Measurements from ENCODE around the gene FHL1. TPM values are rescaled to one million over a fixed set of nuclear protein-coding genes. Genes with fewer than 3 reads are reported as not detected.
A peak's percentile ranks its signal among the peaks of the same experiment; 100 is the strongest.
"Not testable (repeated sequence)": the region's sequence is repeated elsewhere in the genome, so short reads cannot be mapped to it uniquely, and the experiment has no call there.

FHL1 gene
- total RNA-seq, 1 experiment from 2014 or later = 95.8 TPM

- no peak for DNase-seq (ENCODE audit: low read depth)
- in situ Hi-C loops (cut with HindIII; ENCODE audit: low pct_unique_long_range_greater_than_20kb, low sequenced_read_pairs) = no loop called here
These were observed 5.8 kb upstream of the FHL1 start for GRCh38 chrX:136141569-136141968.

- no peak for DNase-seq (ENCODE audit: low read depth)
- in situ Hi-C loops (cut with HindIII; ENCODE audit: low pct_unique_long_range_greater_than_20kb, low sequenced_read_pairs) = no loop called here
These were observed 4.7 kb upstream of the FHL1 start for GRCh38 chrX:136142592-136142991.

GRCh38 chrX:136143711-136144110 is 3.6 kb upstream of the FHL1 start:
- no peak for DNase-seq (ENCODE audit: low read depth)
- in situ Hi-C loops (cut with HindIII; ENCODE audit: low pct_unique_long_range_greater_than_20kb, low sequenced_read_pairs) = no loop called here

- DNase-seq (ENCODE audit: low read depth) = peak; percentile 26
- in situ Hi-C loops (cut with HindIII; ENCODE audit: low pct_unique_long_range_greater_than_20kb, low sequenced_read_pairs) = no loop called here
These were observed 569 bp upstream of the FHL1 start for GRCh38 chrX:136146614-136147314.

GRCh38 chrX:136147976-136148375 is 643 bp downstream of the FHL1 start:
- in situ Hi-C loops (cut with HindIII; ENCODE audit: low pct_unique_long_range_greater_than_20kb, low sequenced_read_pairs) = no loop called here
- DNase-seq (ENCODE audit: low read depth) = no peak

GRCh38 chrX:136148391-136148790 is 1.1 kb downstream of the FHL1 start:
- in situ Hi-C loops (cut with HindIII; ENCODE audit: low pct_unique_long_range_greater_than_20kb, low sequenced_read_pairs) = no loop called here
- DNase-seq (ENCODE audit: low read depth) = no peak

GRCh38 chrX:136154998-136155397 is 7.7 kb downstream of the FHL1 start:
- in situ Hi-C loops (cut with HindIII; ENCODE audit: low pct_unique_long_range_greater_than_20kb, low sequenced_read_pairs) = no loop called here
- no peak for DNase-seq (ENCODE audit: low read depth)

- DNase-seq (ENCODE audit: low read depth) = no peak
- in situ Hi-C loops (cut with HindIII; ENCODE audit: low pct_unique_long_range_greater_than_20kb, low sequenced_read_pairs) = no loop called here
These were observed 9.3 kb downstream of the FHL1 start for GRCh38 chrX:136156560-136157117.

GRCh38 chrX:136157187-136157586 is 9.9 kb downstream of the FHL1 start:
- in situ Hi-C loops (cut with HindIII; ENCODE audit: low pct_unique_long_range_greater_than_20kb, low sequenced_read_pairs) = no loop called here
- DNase-seq (ENCODE audit: low read depth) = no peak

- no peak for DNase-seq (ENCODE audit: low read depth)
- in situ Hi-C loops (cut with HindIII; ENCODE audit: low pct_unique_long_range_greater_than_20kb, low sequenced_read_pairs) = no loop called here
These were observed 11.4 kb downstream of the FHL1 start for GRCh38 chrX:136158685-136159084.

- in situ Hi-C loops (cut with HindIII; ENCODE audit: low pct_unique_long_range_greater_than_20kb, low sequenced_read_pairs) = no loop called here
- no peak for DNase-seq (ENCODE audit: low read depth)
These were observed 12.3 kb downstream of the FHL1 start for GRCh38 chrX:136159611-136160025.

GRCh38 chrX:136162827-136163570 is 15.7 kb downstream of the FHL1 start:
- peak; percentile 49 for DNase-seq (ENCODE audit: low read depth)
- in situ Hi-C loops (cut with HindIII; ENCODE audit: low pct_unique_long_range_greater_than_20kb, low sequenced_read_pairs) = no loop called here

GRCh38 chrX:136163689-136164088 is 16.4 kb downstream of the FHL1 start:
- in situ Hi-C loops (cut with HindIII; ENCODE audit: low pct_unique_long_range_greater_than_20kb, low sequenced_read_pairs) = no loop called here
- DNase-seq (ENCODE audit: low read depth) = no peak

GRCh38 chrX:136165406-136165805 is 18.1 kb downstream of the FHL1 start:
- no peak for DNase-seq (ENCODE audit: low read depth)
- in situ Hi-C loops (cut with HindIII; ENCODE audit: low pct_unique_long_range_greater_than_20kb, low sequenced_read_pairs) = no loop called here

GRCh38 chrX:136166221-136166855 is 19.0 kb downstream of the FHL1 start:
- in situ Hi-C loops (cut with HindIII; ENCODE audit: low pct_unique_long_range_greater_than_20kb, low sequenced_read_pairs) = no loop called here
- no peak for DNase-seq (ENCODE audit: low read depth)

- DNase-seq (ENCODE audit: low read depth); in situ Hi-C loops (cut with HindIII; ENCODE audit: low pct_unique_long_range_greater_than_20kb, low sequenced_read_pairs): not testable (repeated sequence)
These were observed 20.7 kb downstream of the FHL1 start for GRCh38 chrX:136167989-136168388.

GRCh38 chrX:136168929-136169735 is 21.8 kb downstream of the FHL1 start:
- in situ Hi-C loops (cut with HindIII; ENCODE audit: low pct_unique_long_range_greater_than_20kb, low sequenced_read_pairs) = no loop called here
- DNase-seq (ENCODE audit: low read depth) = peak; percentile 96

- peak; percentile 49 for DNase-seq (ENCODE audit: low read depth)
- in situ Hi-C loops (cut with HindIII; ENCODE audit: low pct_unique_long_range_greater_than_20kb, low sequenced_read_pairs) = no loop called here
These were observed 22.9 kb downstream of the FHL1 start for GRCh38 chrX:136170139-136170800.
